Right lobe of liver (tissue), 6 donors: ENCODE results near the gene HLA-DQA1. TPM values are rescaled to one million over a fixed set of nuclear protein-coding genes. Genes with fewer than 3 reads are reported as not detected.
A peak's percentile ranks its signal among the peaks of the same experiment; 100 is the strongest.

Experiments
- ATAC-seq, 4 donors: fragments of 200-7000 bp; cut with Tn5 transposase; one replicate each; pipeline ENCODE4 v1.9.1; 2020; ENCODE audit warnings: mild to moderate bottlenecking in 4 of 4, moderate library complexity in 4 of 4
- DNase-seq, 3 donors: peaks; one replicate each; pipeline ENCODE4 v3.0.0-alpha.2; 2020
- H3K27ac ChIP-seq, 3 donors: fragments of 200-600 bp; one replicate each; pipeline ENCODE4 v1.8.0; 2022
- H3K27me3 ChIP-seq, 2 donors: fragments of 200-600 bp; one replicate each; pipeline ENCODE4 v1.8.0; 2022
- H3K36me3 ChIP-seq, 4 donors: fragments of 200-600 bp; sonication (generic) in 1 of 4; one replicate each; pipeline versions ENCODE4 v1.5.1 to v1.8.0; 2017 to 2022; ENCODE audit warnings: control low read depth in 1 of 4
- H3K4me1 ChIP-seq, 4 donors: fragments of 200-600 bp; sonication (generic) in 1 of 4; one replicate each; pipeline versions ENCODE4 v1.5.1 to v1.8.0; 2017 to 2022; ENCODE audit warnings: control low read depth in 1 of 4
- H3K4me3 ChIP-seq, 3 donors: fragments of 200-600 bp; one replicate each; pipeline ENCODE4 v1.8.0; 2022
- H3K9me3 ChIP-seq, 4 donors: fragments of 200-600 bp; sonication (generic) in 1 of 4; one replicate each; pipeline versions ENCODE4 v1.5.1 to v1.8.0; 2017 to 2022; ENCODE audit warnings: control low read depth in 1 of 4
- CTCF ChIP-seq, 4 donors: fragments of 200-600 bp in 3 of 4; fragments of 450-650 bp in 1 of 4; IDR thresholded peaks; one replicate each; pipeline versions ENCODE4 v1.5.1 to v1.8.0; 2016 to 2022; ENCODE audit warnings: antibody characterized with exemption in 4 of 4, mild to moderate bottlenecking in 2 of 4
- POLR2A ChIP-seq: fragments of 450-650 bp; IDR thresholded peaks from one replicate; pipeline ENCODE4 v1.6.1; 2017; ENCODE audit warnings: antibody characterized with exemption, mild to moderate bottlenecking
- WGBS: methylation state at CpG from one replicate; pipeline ENCODE4 v1.1.6; 2018; ENCODE audit warnings: low coverage, low lambda C conversion rate; ENCODE audit not compliant: insufficient coverage; ENCODE audit errors: missing lambda C conversion rate; 5-methylcytosine and 5-hydroxymethylcytosine counted together
- intact Hi-C, 2 donors: fragments of 100-400 bp; cut with DNase I; formaldehyde crosslinking; loops; one replicate each; pipeline versions ENCODE4 v1.11.2 to v1.14.1; 2022
- total RNA-seq, 6 experiments: library from RNA; depleted of rRNA in 2 of 6; stranded (reverse); fragments of >200 nt in 2 of 6; fragmentation: NEBNext Ultra II Directional in 3 of 6; extraction: Animal tissue kit (Norgen Biotek cat#: 25700) in 3 of 6; gene quantifications; one replicate each; pipeline versions ENCODE4 v1.1.0 to v1.2.4, GENCODE V29; 2016 to 2023
- donor health status: DM: no; HTN: yes; CAD: no.
- donor health status: DM: no; HTN: no; CAD: no.
- donor health status: DM: no; HTN: no; CAD: no.
- donor health status: DM: no; HTN: yes; CAD: no.
- donor health status: DM: no; HTN: yes; CAD: no.

HLA-DQA1 gene
- total RNA-seq, 6 experiments from 2014 or later, result 0.31 to 15.9 (median 5.4) TPM

- Histone ChIP-seq H3K27me3 (no peaks in the 10 kb centered on the region), H3K4me1 (no peaks in the 10 kb centered on the region), H3K4me3 (no peak overlapping the region), H3K9me3 (no peaks in the 10 kb centered on the region), H3K27ac (no peak overlapping the region), H3K36me3 (no peaks in the 10 kb centered on the region)
- TF ChIP-seq POLR2A (no peak), CTCF (IDR thresholded peaks at IDR 0.05) (no peak)
- ATAC-seq, result no peak
- WGBS, result 55% methylated on average over 3 of the region's 3 CpGs
- intact Hi-C loops, result no loop called here
- DNase-seq, result no peak
These were observed 34.8 kb upstream of the HLA-DQA1 start for GRCh38 chr6:32602383-32602782.

GRCh38 chr6:32603222-32603621 is 34.0 kb upstream of the HLA-DQA1 start:
- DNase-seq, result no peak
- no peak for ATAC-seq
- intact Hi-C loops, result no loop called here
- no peak overlapping the region for H3K27ac ChIP-seq
- no peaks in the 10 kb centered on the region for H3K4me1 ChIP-seq
- no peak overlapping the region for H3K4me3 ChIP-seq
- H3K36me3 ChIP-seq, result no peaks in the 10 kb centered on the region
- TF ChIP-seq CTCF (IDR thresholded peaks at IDR 0.05) (no peak), POLR2A (no peak)
- WGBS, result 17% methylated on average over 3 of the region's 5 CpGs
- no peaks in the 10 kb centered on the region for H3K27me3 ChIP-seq
- no peaks in the 10 kb centered on the region for H3K9me3 ChIP-seq

GRCh38 chr6:32603888-32604287 is 33.3 kb upstream of the HLA-DQA1 start:
- H3K27ac ChIP-seq, result peak overlapping the region in 1 of 3 donors; percentile 49
- no peak overlapping the region for H3K4me3 ChIP-seq
- intact Hi-C loops, result no loop called here
- DNase-seq (no peak), ATAC-seq (peak; percentile 61 to 76 (median 69))
- no peaks in the 10 kb centered on the region for H3K27me3 ChIP-seq
- no peaks in the 10 kb centered on the region for H3K36me3 ChIP-seq
- WGBS, result 2% methylated on average over 3 of the region's 3 CpGs
- TF ChIP-seq CTCF (IDR thresholded peaks at IDR 0.05), result no peak
- TF ChIP-seq POLR2A, result no peak
- H3K4me1 ChIP-seq, result no peaks in the 10 kb centered on the region
- no peaks in the 10 kb centered on the region for H3K9me3 ChIP-seq

GRCh38 chr6:32604434-32604877 is 32.8 kb upstream of the HLA-DQA1 start:
- H3K27ac ChIP-seq, result peak overlapping the region in 2 of 3 donors; percentile 31 to 49
- intact Hi-C loops, result no loop called here
- ATAC-seq (peak; percentile 71 to 85 (median 72)), DNase-seq (no peak)
- TF ChIP-seq POLR2A (no peak), CTCF (IDR thresholded peaks at IDR 0.05) (no peak)
- H3K4me1 ChIP-seq, result no peaks in the 10 kb centered on the region
- no peaks in the 10 kb centered on the region for H3K27me3 ChIP-seq
- H3K4me3 ChIP-seq, result no peak overlapping the region
- 0% methylated on average over 3 of the region's 3 CpGs for WGBS
- H3K9me3 ChIP-seq, result no peaks in the 10 kb centered on the region
- no peaks in the 10 kb centered on the region for H3K36me3 ChIP-seq
